Stimulated activated CD4-positive, alpha-beta T cell treated with anti-CD3 and anti-CD28 coated beads, Interleukin-2, amount 100 ng/mL, for 24 hours (primary cell): ENCODE measurements around the gene DYNC1LI2.
"Not testable (repeated sequence)": the region's sequence is repeated elsewhere in the genome, so short reads cannot be mapped to it uniquely, and the experiment has no call there.

Experiments
- DNase-seq, 2 donors: peaks; one replicate each; pipeline ENCODE4 v3.0.0-alpha.2; 2020

The DYNC1LI2 gene

DNA sequence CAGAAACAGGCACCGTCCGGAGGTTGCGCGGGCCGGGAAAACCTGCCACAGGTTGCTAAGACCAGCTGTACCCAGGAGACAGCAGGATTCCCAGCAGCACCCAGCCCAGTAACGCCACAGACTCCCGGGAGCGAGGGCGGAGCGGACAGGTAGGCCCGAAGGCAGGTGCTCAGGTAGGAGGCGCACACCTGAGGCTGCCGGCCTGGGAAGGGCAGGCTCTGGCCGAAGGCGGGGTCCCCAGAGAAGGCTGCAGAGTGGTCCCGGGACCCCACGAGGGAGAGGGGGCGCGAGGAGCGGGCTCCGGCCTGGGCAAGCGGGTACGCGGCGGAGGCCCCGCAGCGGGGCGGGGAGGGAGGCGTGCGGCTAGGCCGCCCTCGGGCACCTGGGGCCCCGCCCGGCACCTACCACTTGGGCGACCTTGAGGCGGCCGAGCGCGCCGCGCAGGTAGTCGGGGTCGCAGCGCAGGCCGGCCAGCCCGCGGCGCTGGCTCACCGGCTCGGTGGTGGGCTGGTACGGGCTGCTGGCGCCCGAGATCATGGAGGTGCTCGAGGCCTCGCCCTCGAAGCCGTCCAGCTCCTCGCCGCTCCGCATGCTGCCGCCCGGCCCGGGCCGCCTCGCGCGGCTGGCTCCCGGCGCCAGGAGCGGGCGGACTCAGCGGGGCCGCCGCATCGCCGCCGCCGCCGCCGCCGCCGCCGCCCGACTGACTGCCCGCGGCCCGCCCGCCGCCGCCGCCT lies 55.3 kb downstream of the DYNC1LI2 start:
- peak in 1 of 2 donors; percentile 22 for DNase-seq

DNA sequence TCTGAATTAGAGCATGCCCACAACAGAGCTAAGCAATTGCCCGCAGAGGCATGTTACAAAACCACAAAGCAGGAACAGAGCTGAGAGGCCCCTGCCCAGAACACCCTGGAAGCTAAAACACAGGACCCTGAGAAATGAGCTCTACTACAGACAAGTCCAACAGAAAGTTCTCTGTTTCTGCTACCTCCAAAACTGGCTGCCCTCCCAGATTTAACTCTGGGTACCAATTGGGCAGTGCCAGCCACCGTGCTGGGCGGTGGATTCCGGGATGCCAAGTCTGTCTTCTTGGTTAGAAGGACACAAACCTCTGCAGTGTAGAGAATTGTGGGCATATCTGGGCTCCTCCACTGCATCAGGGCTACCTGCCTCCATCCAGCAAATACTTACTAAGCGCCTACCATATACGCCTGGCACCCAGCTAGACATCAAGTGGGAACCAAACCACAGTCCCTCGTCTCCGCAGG lies 55.9 kb downstream of the DYNC1LI2 start:
- peak in 1 of 2 donors; percentile 4 for DNase-seq

DNA sequence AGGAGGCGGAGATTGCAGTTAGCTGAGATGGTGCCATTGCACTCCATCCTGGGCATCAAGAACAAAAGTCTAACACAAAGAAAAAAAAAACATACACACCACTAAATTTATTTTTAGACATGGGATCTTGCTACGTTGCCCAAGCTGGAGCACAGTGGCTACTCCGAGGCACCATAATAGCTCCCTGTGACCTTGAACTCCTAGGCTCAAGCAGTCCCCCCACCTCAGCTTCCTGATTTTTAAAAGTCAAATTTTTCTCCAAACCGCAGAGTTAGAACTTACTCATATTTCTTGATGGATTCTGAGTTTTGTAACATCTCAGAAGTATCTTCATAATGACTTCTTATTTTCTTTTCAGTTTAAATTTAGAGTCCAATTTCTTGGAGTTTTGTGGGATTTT lies 58.3 kb downstream of the DYNC1LI2 start:
- no peak for DNase-seq

DNA sequence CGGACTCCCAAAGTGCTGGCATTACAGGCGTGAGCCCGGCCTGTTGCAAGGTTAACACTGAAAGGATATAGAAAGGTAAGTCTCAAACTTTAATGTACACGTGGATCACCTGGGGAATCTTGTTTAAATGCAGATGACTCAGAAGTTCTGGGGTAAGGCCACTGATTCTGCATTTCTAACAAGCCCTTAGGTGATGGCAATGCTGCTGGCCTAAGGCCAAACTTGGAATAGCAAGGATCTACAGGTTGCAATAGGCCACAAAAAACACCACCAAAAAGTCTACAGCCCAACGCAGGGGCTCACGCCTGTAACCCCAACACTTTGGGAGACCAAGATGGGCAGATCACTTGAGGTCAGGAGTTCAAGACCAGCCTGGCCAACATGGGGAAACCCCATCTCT lies 59.1 kb downstream of the DYNC1LI2 start:
- DNase-seq: no peak

DNA sequence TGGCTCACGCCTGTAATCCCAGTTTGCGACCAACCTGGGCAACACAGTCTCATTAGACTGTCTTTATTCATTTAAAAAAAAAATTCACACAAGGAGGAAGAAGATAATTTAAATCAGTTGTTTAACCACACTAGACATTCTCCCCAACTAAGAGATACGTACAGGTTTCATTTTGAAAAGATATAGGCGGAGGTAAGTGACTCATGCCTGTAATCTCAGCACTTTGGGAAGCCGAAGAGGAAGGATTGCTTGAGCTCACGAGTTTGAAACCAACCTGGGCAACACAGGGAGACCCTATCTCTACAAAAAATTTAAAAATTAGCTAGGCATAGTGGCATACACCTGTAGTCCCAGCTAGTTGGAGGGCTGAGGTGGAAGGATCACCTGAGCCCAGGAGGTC lies 60.2 kb downstream of the DYNC1LI2 start:
- DNase-seq: no peak

DNA sequence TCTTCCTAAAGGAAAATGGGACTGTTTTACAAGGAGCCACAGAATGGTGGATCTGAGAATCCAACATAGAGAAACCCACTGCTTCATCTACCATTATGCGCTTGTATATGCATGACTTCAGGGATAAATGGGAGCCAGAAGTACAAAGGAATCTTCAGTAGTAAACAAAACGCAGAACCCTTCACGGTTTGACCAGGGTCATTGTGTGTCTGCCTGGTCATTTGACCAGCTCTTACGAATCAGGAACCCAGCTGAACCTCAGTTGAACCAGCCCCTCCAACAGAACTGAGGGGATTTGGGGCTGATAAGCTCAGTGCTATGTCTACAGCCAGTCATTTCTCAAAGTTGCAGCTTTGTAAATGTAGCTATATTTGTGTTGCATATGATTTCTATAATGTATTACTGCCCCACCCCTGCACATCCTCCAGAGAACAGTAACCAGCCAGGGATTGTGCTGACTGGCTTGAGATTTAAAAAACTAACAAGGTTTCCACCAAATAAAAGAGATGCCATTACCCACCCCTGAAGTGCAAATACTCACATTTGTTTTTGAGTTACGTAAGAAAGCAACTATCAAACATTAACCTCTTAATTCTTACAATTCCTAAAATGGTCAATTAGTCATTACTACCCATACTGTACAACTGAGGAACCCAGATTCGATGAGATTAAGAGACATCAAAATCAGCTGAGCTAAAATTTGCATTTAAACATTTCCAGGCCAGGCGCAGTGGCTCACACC lies 61.1 kb downstream of the DYNC1LI2 start:
- no peak for DNase-seq

DNA sequence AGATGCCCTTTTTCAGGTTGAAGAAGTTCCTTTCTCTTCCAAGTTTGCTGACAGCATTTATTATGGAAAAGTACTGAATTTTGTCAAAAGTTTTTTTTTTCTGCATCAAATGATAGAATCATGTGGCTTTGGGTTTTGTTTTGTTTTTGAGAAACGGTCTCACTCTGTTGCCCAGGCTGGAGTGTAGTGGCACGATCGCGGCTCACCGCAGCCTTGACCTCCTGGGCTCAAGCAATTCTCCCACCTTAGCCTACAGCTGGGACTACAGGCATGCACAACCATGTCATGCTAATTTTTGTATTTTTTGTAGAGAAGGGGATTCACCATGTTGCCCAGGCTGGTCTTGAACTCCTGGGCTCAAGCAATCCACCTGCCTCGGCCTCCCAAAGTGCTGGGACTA lies 62.1 kb downstream of the DYNC1LI2 start:
- DNase-seq: no peak

DNA sequence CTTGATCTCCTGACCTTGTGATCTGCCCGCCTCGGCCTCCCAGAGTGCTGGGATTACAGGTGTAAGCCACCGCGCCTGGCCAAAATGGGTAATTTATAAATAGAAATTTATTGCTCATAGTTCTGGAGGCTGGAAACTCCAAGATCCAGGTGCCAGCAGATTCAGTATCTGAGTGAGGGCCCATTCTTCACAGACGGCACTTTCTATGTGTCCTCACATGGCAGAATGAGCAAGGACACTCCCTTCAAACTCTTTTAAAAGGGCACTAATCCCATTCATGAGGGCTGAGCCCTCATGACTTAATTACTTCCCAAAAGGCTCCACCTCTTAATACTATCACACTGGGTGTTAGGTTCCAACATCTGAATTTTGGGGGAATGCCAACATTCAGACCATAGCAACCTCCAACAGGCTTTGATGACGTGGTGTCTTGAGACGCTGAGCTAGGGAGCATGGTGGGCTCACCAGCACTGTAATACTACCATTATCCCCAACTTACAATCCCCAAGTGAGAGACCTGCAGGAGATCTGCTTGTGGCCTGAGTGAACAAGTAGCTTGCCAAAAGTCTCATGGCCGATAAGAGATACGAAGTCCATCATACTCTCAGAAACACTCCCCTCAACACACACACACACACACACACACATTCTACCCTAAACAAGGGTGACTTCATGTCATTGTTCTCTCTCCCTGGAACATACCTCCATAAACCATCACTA lies 63.3 kb downstream of the DYNC1LI2 start:
- no peak for DNase-seq

DNA sequence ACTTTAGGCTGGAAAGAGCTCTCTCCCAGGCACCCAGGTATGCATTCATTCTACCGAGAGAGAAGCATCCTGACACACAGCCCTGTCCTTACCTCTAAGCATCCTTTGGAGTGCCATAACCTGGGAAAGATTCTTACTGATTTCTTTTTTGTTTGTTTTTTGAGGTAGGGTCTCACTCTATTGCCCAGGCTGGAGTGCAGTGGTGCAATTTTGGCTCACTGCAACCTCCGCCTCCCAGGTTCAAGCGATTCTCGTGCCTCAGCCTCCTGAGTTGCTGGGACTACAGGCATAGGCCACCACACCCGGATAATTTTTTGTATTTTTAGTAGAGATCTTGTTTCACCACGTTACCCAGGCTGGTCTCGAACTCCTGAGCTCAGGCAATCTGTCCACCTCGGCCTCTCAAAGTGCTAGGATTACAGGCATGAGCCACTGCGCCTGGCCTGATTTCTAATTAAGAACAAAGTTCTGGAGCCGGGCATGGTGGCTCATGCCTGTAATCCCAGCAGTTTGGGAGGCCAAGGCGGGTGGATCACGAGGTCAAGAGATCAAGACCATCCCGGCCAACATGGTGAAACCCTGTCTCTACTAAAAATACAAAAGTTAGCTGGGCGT lies 65.8 kb downstream of the DYNC1LI2 start:
- DNase-seq: not testable (repeated sequence)

DNA sequence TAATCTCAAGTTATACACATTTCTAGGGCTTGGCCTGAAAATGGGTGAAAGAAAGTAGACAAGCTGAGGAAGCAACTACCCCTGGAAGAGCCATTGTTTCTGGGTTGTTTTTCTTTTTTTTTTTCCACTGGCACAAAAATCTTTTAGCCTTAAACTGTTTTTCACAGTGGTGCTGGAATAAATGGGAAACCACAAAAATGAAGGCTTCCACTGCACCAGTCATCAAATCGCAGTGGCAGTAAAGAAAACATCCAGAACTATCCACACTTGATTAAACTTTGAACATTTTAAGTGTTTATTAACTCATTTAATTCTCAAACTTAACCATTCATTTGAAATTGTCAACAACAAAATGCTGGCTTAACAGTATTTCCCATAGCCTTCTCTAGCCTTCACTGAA lies 69.1 kb downstream of the DYNC1LI2 start:
- DNase-seq: no peak

DNA sequence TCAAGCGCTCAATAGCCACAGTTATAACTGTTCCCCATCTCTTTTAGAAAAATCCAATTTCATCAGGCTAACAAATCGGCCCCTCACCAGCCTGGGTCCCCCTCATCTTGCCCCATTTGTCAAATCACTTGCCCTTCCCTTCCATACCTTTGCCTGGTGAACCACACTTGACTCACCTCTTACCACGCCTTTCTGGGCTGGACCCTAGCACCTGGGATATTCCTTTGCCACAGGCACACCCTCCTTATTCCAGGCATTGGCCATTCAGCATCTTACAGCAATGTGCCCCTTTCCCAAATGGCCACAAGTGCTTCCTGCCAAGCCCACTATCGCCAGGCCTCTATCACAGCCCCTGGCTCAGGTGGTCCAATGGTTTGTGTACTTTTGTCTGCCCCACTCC lies 69.7 kb downstream of the DYNC1LI2 start:
- no peak for DNase-seq

DNA sequence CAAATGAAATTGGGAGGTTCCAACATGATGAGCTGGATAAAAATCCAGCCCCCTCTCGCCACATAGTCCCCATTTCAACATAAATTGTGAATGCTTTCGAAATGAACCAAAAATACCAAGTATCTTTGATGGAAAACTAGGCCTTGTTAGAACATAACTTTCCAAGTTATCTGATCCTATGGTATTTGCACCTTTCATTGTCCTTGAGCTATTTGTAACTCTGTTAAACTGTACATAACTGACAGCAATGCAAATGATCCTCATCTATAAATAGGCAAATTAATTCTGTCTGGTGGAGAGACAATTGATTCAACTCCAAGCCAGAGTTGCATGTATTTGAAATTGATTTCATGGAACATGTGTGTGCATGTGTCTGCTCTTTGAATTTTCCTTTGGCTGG lies 73.1 kb downstream of the DYNC1LI2 start:
- no peak for DNase-seq

DNA sequence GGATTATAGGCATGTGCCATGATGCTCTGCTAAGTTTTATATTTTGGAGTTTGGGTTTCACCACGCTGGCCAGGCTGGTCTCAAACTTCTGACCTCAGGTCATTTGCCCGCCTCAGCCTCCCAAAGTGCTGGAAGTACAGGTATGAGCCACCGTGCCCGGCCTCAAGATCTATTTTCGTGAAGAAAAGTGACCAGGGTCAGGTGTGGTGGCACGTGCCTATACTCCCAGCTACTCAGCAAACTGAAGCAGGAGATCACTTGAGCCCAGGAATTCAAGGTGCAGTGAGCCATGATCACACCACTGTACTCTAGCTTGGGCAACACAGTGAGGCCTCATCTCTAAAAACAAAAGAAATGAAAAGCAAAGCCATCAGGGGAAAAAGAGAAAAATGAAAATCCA lies 73.6 kb downstream of the DYNC1LI2 start:
- DNase-seq: no peak

DNA sequence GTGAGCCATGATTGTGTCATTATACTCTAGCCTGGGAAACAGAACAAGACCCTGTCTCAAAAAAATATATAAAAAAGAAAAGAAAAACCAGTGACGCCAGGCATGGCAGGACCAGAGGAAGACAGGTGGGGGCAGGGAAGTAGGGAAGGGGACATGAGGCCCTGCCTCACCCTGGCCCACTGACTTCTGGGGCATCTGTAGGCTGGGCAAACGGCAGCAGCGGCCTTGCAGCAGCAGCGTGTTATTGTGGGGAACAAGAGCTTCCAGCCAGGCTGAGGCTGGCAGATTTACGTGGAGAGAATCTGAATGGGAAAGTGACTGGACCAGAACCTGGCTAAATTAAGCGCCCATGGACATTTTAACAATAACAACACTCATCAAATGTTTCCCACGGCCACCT lies 74.2 kb downstream of the DYNC1LI2 start:
- DNase-seq: no peak

DNA sequence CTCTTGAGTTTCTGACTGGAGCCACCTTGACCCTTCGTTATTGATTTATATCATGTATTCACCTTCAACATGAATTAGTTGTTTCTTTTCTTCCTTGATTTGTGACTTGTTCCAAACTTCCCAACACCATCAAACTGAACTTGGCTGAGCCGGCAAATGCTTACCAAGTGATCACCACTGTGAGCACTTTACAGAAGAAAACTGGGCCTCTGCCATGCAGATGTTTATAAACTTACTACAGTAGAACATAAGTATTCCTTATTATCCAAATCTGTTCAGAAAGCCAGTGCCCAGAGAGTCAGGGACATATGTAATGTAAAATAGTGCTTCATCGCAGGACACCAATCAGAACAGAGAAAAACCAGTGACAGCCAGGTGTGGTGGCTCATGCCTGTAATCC lies 74.8 kb downstream of the DYNC1LI2 start:
- no peak for DNase-seq

DNA sequence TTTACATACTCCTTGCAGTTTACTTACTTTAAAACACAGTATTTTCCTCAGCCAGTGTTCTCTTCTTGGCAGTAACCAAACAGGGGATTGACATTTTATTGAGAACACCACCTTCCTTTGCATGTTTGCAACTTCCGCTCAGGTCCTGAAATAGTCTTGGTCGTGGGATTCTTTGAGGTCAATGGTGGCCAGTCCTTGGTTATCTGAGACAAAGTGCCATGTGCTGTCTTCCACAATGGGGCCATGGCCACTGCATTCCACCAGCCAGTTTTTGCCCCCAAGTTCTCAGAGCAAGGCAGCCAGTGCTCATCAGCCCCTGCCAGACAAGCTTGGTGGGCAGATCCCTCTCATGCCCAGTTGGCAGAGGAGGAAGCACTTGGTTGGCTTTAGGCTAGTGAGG lies 77.7 kb downstream of the DYNC1LI2 start:
- no peak for DNase-seq
